ENCODE data around the gene FBXW4.

Gene FBXW4

GRCh38 chr10:101564490-101564991 lies 130.4 kb downstream of the FBXW4 start:
- DNase-seq, result no peak

GRCh38 chr10:101563497-101564040 lies 131.4 kb downstream of the FBXW4 start:
- DNase-seq, result no peak

- no peak for DNase-seq
These were observed 132.0 kb downstream of the FBXW4 start for GRCh38 chr10:101563007-101563406.

GRCh38 chr10:101562231-101562630 lies 132.7 kb downstream of the FBXW4 start:
- DNase-seq, result no peak

- no peak for DNase-seq
These were observed 133.7 kb downstream of the FBXW4 start for GRCh38 chr10:101561068-101561915.

Data from kidney glomerular epithelial cell (primary cell).